NCI-H1092 treated with DMSO at 0.1 percent for 48 hours (cell line): ENCODE results near the gene EMILIN3.
"Not testable (repeated sequence)": the region's sequence is repeated elsewhere in the genome, so short reads cannot be mapped to it uniquely, and the experiment has no call there.

Experiments
- DNase-seq: peaks from one replicate; lab custom pipeline; 2025; lab: John Stamatoyannopoulos, UW

Gene EMILIN3

GRCh38 chr20:41316602-41317545, 49.7 kb downstream of the EMILIN3 start:
- peak; percentile 49 for DNase-seq

GRCh38 chr20:41316051-41316450, 50.6 kb downstream of the EMILIN3 start:
- DNase-seq, result no peak

- no peak for DNase-seq
Measured at GRCh38 chr20:41314386-41314785, 52.2 kb downstream of the EMILIN3 start.

DNA sequence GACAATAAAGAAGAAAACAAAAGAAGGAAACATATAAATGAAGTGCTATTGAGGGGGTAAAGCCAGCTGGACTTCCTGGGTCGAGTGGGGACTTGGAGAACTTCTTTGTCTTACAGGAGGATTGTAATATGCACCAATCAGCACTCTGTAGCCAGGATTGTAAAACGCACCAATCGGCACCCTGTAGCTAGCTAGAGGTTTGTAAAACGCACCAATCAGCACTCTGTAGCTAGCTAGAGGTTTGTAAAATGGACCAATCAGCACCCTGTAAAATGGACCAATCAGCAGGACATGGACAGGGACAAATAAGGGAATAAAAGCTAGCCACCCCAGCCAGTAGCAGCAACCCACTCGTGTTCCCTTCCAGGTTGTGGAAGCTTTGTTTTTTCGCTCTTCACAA, 54.6 kb downstream of the EMILIN3 start:
- DNase-seq, result not testable (repeated sequence)
